ENCODE data around the gene GYG1.

GYG1 gene

GRCh38 chr3:149016242-149016641, 24.9 kb downstream of the GYG1 start:
- in situ Hi-C loops (cut with MboI; ENCODE audit: low sequenced_read_pairs) = no loop called here

- in situ Hi-C loops (cut with MboI; ENCODE audit: low sequenced_read_pairs) = no loop called here
These were observed 25.6 kb downstream of the GYG1 start for GRCh38 chr3:149016669-149017541.

DNA sequence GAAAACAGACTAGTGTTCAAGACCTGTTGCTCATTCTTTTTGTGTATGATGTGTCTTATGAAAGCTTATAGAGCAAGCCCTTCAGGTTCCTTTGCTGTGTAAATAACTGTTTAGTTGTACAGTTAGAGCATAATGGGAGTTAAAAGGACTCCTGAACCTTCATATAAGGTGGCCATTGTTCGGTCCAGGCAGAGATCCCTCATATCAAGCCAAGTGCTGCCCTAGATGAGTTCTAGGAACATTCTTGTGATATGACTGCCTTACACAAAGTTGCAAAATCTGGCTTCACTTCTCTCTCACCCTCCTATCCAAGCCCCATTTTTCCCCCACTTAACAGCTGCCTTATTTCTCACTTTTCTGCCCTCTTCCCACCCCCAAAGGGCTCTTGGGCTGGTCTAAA, 26.9 kb downstream of the GYG1 start:
- in situ Hi-C loops (cut with MboI; ENCODE audit: low sequenced_read_pairs) = no loop called here

DNA sequence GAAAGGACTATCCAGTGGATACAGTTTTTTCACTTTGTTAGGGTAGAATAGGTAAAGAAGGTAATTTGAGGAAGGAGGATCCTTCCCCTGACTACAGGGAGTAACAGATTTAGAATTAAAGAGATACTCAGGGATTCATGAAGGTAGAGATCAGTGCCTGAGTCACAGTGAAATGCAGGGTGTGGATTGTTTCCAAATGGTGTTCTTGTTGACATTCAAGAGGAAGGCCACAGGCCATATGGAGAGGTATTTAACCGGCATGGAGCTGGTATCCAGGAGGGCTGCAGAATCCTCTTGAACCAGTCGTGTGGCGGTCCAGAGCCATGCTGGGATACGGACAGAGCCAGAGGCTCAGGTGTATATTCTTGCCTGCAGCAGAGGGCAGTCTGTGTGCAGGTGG, 28.2 kb downstream of the GYG1 start:
- in situ Hi-C loops (cut with MboI; ENCODE audit: low sequenced_read_pairs) = no loop called here

GRCh38 chr3:149020196-149020838, 29.0 kb downstream of the GYG1 start:
- in situ Hi-C loops (cut with MboI; ENCODE audit: low sequenced_read_pairs) = no loop called here

GRCh38 chr3:149020839-149021252, 29.5 kb downstream of the GYG1 start:
- in situ Hi-C loops (cut with MboI; ENCODE audit: low sequenced_read_pairs) = no loop called here

DNA sequence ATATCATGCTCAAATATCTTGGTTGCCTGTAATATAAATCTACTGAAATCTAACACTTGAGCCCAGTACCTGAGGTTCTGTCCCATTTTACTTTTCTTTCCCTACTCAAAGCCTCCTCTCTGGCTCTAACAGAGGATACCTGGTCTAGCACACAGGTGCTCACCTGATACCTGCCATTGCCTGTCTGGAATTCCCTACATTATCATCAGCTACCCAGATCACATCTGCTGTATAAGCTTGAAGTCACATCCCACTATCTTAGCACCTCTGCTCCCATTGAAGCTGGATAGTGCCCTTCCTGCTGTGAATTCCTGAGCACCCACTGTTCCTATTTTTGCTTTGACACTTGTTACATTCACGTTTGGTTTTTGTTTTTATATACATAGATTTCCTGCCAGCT, 30.5 kb downstream of the GYG1 start:
- in situ Hi-C loops (cut with MboI; ENCODE audit: low sequenced_read_pairs) = no loop called here

DNA sequence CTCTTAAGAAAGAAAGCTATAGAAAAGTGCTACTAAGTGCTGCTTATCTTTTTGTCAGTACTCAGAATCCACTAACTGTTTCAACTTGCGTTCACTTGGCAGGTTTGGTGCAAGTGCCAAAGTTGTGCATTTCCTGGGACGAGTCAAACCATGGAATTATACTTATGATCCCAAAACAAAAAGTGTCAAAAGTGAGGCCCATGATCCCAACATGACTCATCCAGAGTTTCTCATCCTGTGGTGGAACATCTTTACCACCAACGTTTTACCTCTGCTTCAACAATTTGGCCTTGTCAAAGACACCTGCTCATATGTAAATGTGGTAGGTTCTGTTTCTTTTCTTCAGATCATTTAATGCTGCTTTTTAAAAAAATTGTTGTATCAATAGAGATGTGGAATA, 32.6 kb downstream of the GYG1 start:
- in situ Hi-C loops (cut with MboI; ENCODE audit: low sequenced_read_pairs) = no loop called here

DNA sequence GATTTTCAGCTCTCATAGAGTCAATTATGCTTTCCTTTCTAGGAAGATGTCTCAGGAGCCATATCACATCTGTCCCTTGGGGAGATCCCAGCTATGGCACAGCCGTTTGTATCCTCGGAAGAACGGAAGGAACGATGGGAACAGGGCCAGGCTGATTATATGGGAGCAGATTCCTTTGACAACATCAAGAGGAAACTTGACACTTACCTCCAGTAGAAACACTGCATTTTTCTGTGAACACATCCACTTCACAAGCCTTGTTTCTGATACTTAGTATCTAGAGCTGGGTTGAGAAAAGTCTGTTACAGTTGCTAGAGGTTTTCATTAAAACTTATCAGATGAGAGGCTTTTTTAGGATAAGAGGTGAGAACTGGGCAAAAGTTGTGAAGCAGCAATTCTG, 35.4 kb downstream of the GYG1 start:
- in situ Hi-C loops (cut with MboI; ENCODE audit: low sequenced_read_pairs) = no loop called here

DNA sequence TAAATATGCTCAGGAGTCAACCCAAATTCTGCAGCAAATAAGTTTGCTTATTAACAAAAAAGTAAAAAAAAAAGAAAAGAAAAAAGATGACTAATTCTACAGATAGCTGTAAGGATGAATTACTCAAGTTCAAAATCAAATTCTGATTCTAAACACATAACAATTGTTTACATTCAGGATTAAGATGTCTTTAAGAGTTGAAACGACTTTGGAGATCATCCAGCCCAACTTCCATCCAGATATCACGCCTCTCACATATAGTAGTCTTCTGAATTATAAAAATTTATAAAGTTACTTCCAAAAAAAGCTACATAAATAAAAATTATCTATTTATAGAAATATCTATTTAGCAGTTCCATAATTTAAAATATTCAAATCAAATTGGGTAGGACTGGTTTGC, 39.8 kb downstream of the GYG1 start:
- in situ Hi-C loops (cut with MboI; ENCODE audit: low sequenced_read_pairs) = no loop called here

GRCh38 chr3:149037684-149038083, 46.3 kb downstream of the GYG1 start:
- in situ Hi-C loops (cut with MboI; ENCODE audit: low sequenced_read_pairs) = no loop called here

- in situ Hi-C loops (cut with MboI; ENCODE audit: low sequenced_read_pairs) = no loop called here
These were observed 47.0 kb downstream of the GYG1 start for GRCh38 chr3:149038322-149038721.

- in situ Hi-C loops (cut with MboI; ENCODE audit: low sequenced_read_pairs) = no loop called here
These were observed 51.5 kb downstream of the GYG1 start for GRCh38 chr3:149042789-149043386.

DNA sequence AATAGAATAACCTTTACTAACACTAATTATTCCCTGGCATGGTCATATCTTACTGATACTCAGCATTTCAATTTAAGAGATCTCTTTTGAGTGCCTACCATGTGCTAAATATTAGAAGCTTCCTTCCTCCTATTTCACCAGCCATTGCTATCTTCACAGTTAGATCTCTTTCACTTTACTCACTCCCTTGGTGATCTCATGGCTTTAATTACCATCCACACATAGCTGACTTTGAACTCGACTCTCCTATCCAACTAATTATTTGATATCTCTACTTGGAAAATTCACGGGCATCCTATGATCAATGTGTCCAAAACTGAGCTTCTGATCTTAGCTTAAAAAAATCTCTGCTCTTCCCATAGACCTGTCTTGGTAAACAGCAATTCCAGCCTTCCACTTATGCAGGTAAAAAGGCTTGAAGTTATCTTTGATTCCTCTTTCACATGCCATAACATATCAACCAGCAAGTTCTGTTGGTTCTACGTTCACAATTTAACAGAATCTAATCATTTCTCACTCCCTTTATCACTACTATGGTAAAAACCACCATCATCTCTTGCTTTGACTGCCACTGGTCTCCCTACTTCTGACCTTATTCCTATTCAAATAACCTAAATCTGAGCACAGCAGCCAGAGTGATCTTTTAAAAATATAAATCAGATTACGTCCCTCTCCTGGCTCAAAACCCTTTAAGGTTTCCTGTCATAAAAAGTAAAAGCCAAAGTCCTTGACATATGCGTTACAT, 53.2 kb downstream of the GYG1 start:
- in situ Hi-C loops (cut with MboI; ENCODE audit: low sequenced_read_pairs) = no loop called here

DNA sequence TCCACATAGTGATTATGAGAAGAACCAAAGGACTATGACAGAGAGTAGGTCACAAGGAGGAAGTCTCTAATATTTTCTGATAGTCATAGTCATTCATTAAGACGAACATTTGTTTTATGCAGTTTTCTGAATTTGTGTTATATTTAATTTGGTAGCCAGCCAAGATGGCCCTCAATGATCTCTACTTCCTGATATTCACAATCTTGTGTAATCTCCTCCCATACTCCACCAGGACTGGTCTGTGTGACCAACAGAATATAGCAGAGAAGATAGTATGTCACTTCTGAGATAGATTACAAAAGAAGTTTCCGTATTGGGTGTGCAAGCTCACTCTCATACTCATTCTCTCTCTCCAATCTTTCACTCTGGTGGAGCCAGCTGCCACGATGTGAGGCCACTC, 64.2 kb downstream of the GYG1 start:
- in situ Hi-C loops (cut with MboI; ENCODE audit: low sequenced_read_pairs) = no loop called here

DNA sequence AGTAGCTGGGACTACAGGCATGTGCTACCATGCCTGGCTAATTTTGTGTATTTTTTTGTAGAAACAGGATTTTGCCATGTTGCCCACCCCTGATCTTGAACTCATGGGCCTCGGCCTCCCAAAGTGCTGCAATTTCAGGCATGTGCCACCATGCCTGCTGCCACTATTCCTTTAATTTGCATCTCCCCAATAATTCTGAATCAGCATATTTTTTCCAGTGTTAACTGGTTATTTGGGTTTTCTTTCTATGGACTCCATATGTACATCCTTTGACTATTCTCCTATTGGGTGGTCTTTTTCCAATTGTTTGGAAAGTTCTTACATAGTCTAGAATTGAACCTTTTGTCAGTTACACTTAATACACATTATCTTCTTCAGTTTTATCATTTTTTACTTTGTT, 66.9 kb downstream of the GYG1 start:
- in situ Hi-C loops (cut with MboI; ENCODE audit: low sequenced_read_pairs) = no loop called here

- in situ Hi-C loops (cut with MboI; ENCODE audit: low sequenced_read_pairs) = no loop called here
These were observed 67.3 kb downstream of the GYG1 start for GRCh38 chr3:149058602-149059001.

DNA sequence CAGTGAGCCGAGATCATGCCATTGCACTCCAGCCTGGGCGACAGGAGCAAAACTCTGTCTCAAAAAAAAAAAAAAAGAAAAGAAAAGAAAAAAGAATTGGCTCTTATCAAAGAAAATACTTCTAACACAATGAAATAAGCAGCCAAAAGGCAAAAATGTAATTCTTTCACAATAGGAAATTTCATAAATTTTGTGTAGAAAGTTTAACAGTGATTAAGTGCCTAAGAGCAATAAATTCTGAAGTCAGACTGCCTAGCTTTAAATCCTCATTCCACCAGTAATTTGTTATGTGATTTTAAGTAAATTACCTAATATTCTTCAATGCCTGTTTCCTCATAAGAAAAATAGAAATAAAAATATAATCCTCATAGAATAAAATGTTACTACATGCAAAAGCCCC, 70.4 kb downstream of the GYG1 start:
- in situ Hi-C loops (cut with MboI; ENCODE audit: low sequenced_read_pairs) = no loop called here

- in situ Hi-C loops (cut with MboI; ENCODE audit: low sequenced_read_pairs) = no loop called here
These were observed 76.5 kb downstream of the GYG1 start for GRCh38 chr3:149067883-149068282.
